NCI-H345 treated with DMSO at 0.1 percent for 48 hours (cell line): Measurements from ENCODE around the gene UVRAG.
A peak's percentile ranks its signal among the peaks of the same experiment; 100 is the strongest.

Source experiments
- DNase-seq: peaks from one replicate; lab custom pipeline; 2025; ENCODE audit not compliant: unreplicated experiment; lab: John Stamatoyannopoulos, UW

Gene UVRAG

GRCh38 chr11:75814677-75815344 lies at the start of gene UVRAG:
Gene UVRAG, plus strand, starts transcription at chr11:75815210. Its CDS starts 198 bp downstream, at chr11:75815408.
- peak; percentile 96 for DNase-seq

- no peak for DNase-seq
These were observed 48.4 kb upstream of the UVRAG start for GRCh38 chr11:75766443-75767227.

GRCh38 chr11:75767228-75767572 lies 47.8 kb upstream of the UVRAG start:
- DNase-seq, result no peak

- DNase-seq, result no peak
These were observed 47.3 kb upstream of the UVRAG start for GRCh38 chr11:75767793-75768111.

GRCh38 chr11:75768112-75768908 lies 46.7 kb upstream of the UVRAG start, which contains the start of gene DGAT2:
Gene DGAT2, plus strand, starts transcription at chr11:75768778. Its CDS starts 214 bp downstream, at chr11:75768992.
- peak; percentile 51 for DNase-seq

GRCh38 chr11:75768909-75769771 lies 45.9 kb upstream of the UVRAG start:
- DNase-seq, result no peak

GRCh38 chr11:75770102-75770501 lies 44.9 kb upstream of the UVRAG start:
- no peak for DNase-seq

- no peak for DNase-seq
These were observed 43.2 kb upstream of the UVRAG start for GRCh38 chr11:75771646-75772410.

- no peak for DNase-seq
These were observed 41.2 kb upstream of the UVRAG start for GRCh38 chr11:75773595-75774353.

- DNase-seq, result no peak
These were observed 40.0 kb upstream of the UVRAG start for GRCh38 chr11:75775056-75775455.

- no peak for DNase-seq
These were observed 38.5 kb upstream of the UVRAG start for GRCh38 chr11:75776546-75776945.

GRCh38 chr11:75777461-75778110 lies 37.4 kb upstream of the UVRAG start:
- no peak for DNase-seq

GRCh38 chr11:75778962-75779361 lies 36.0 kb upstream of the UVRAG start:
- DNase-seq, result no peak

GRCh38 chr11:75779960-75780359 lies 35.0 kb upstream of the UVRAG start:
- no peak for DNase-seq

- no peak for DNase-seq
These were observed 34.1 kb upstream of the UVRAG start for GRCh38 chr11:75780888-75781287.

- DNase-seq, result no peak
These were observed 33.7 kb upstream of the UVRAG start for GRCh38 chr11:75781296-75781695.

- DNase-seq, result no peak
These were observed 33.2 kb upstream of the UVRAG start for GRCh38 chr11:75781831-75782230.

- DNase-seq, result no peak
These were observed 32.3 kb upstream of the UVRAG start for GRCh38 chr11:75782540-75783263.
